Heart right ventricle (tissue), 16 donors: ENCODE measurements around the gene SERPINB7. TPM values are rescaled to one million over a fixed set of nuclear protein-coding genes. Genes with fewer than 3 reads are reported as not detected.

Source experiments
- ATAC-seq, 8 donors: fragments of 200-7000 bp; cut with Tn5 transposase; one replicate each; pipeline ENCODE4 v1.9.1; 2020; ENCODE audit warnings: mild to moderate bottlenecking in 8 of 8, moderate library complexity in 8 of 8, moderate number of reproducible peaks in 1 of 8
- DNase-seq, 2 donors: peaks; one replicate each; pipeline ENCODE4 v3.0.0-alpha.2; 2020
- H3K27ac ChIP-seq, 10 donors: fragments of 200-600 bp; sonication (generic) in 2 of 10; one replicate each; pipeline versions ENCODE4 v1.5.0 to v1.8.0; 2020 to 2022; ENCODE audit warnings: mild to moderate bottlenecking in 3 of 10
- H3K27me3 ChIP-seq, 7 donors: fragments of 200-600 bp; one replicate each; pipeline ENCODE4 v1.8.0; 2021 to 2022; ENCODE audit warnings: mild to moderate bottlenecking in 2 of 7
- H3K36me3 ChIP-seq, 9 donors: fragments of 200-600 bp; sonication (generic) in 1 of 9; one replicate each; pipeline versions ENCODE4 v1.5.0 to v1.8.0; 2020 to 2022; ENCODE audit warnings: mild to moderate bottlenecking in 2 of 9
- H3K4me1 ChIP-seq, 9 donors: fragments of 200-600 bp; sonication (generic) in 1 of 9; one replicate each; pipeline versions ENCODE4 v1.5.0 to v1.8.0; 2020 to 2022; ENCODE audit warnings: mild to moderate bottlenecking in 4 of 9
- H3K4me3 ChIP-seq, 10 donors: fragments of 200-600 bp; sonication (generic) in 2 of 10; one replicate each; pipeline versions ENCODE4 v1.5.0 to v1.8.0; 2020 to 2022; ENCODE audit warnings: mild to moderate bottlenecking in 7 of 10, moderate library complexity in 2 of 10
- H3K9me3 ChIP-seq, 11 donors: fragments of 200-600 bp in 10 of 11; sonication (generic) in 2 of 11; one replicate each; pipeline versions ENCODE4 v1.5.0 to v1.8.0; 2013 to 2022; ENCODE audit warnings: mild to moderate bottlenecking in 2 of 11, control low read depth in 1 of 11, moderate library complexity in 1 of 11
- WGBS, 2 donors: extraction: QIAGEN DNeasy Blood & Tissue Kit; methylation state at CpG; one replicate each; pipeline ENCODE4 v1.1.7; 2013; ENCODE audit warnings: inconsistent platforms in 1 of 2; 5-methylcytosine and 5-hydroxymethylcytosine counted together
- intact Hi-C, 10 donors: fragments of 100-400 bp; cut with DNase I; formaldehyde crosslinking; loops; one replicate each; pipeline versions ENCODE4 v1.11.1 to v1.14.2; 2022
- polyA plus RNA-seq, 2 donors: library from polyadenylated mRNA; stranded (reverse); fragments of 200-250 nt; gene quantifications; one replicate each; pipeline ENCODE4 v1.2.3, GENCODE V29; 2013
- total RNA-seq, 10 donors: library from RNA; stranded (reverse); fragmentation: NEBNext Ultra II Directional in 3 of 10; extraction: Animal tissue kit (Norgen Biotek cat#: 25700) in 3 of 10; gene quantifications; one replicate each; pipeline versions ENCODE4 v1.2.1 to v1.2.4, GENCODE V29; 2021 to 2023
- TF ChIP-seq, protein P1 (sequence below), 9 donors: fragments of 200-600 bp; sonication (generic) in 2 of 9; IDR thresholded peaks; one replicate each; pipeline versions ENCODE4 v1.5.0 to v1.8.0; 2021 to 2022; ENCODE audit warnings: antibody characterized with exemption in 9 of 9, mild to moderate bottlenecking in 5 of 9, moderate library complexity in 1 of 9
- donor health status: Arrhythmogenic right ventricular cardiomyopathy.
- donor health status: ischemic (EF 13 %, LVEDD 7.1; RV severe dilation, severe dysfunction).
- donor health status: healthy with polysubstance abuse.
- donor health status: DM: no; HTN: yes; CAD: no.
- donor health status: DM: no; HTN: no; CAD: no.
- donor health status: ischemic (EF 25% LVEDD 6.9; RV normal size, moderate dysfunction).
- donor health status: ischemic (EF 25% LVEDD 5.7; RV mildly dilated, moderate dysfunction).
- donor health status: healthy.
- donor health status: DM: yes; HTN: yes; CAD: no.
- donor health status: Ischemic cardiomyopathy.
- donor health status: ischemic (EF 35%, LVEDD 5.7; RV mildly dilated, moderate dysfunction).
- donor health status: nonischemic (EF 11% LVEDD 7.7; RV severe dilation, severe dysfunction).
- donor health status: DM: yes; HTN: yes; CAD: no.
- donor health status: PGD.
- donor health status: ischemic (EF 29% LVEDD 5.4; RV normal size, mild dysfunction).
- donor health status: nonischemic (EF 23%, LVEDD 6.1; RV moderate dilation, normal function).

SERPINB7 gene
- total and polyA plus RNA-seq, 12 donors: not detected

GRCh38 chr18:63832470-63832869 lies 57.3 kb downstream of the SERPINB7 start:
- WGBS, 2 donors: 78 to 86% methylated on average over 1 of the region's 1 CpG
- DNase-seq: no peak
- ATAC-seq: no peak
- intact Hi-C loops: no loop called here
- TF ChIP-seq, protein P1, sequence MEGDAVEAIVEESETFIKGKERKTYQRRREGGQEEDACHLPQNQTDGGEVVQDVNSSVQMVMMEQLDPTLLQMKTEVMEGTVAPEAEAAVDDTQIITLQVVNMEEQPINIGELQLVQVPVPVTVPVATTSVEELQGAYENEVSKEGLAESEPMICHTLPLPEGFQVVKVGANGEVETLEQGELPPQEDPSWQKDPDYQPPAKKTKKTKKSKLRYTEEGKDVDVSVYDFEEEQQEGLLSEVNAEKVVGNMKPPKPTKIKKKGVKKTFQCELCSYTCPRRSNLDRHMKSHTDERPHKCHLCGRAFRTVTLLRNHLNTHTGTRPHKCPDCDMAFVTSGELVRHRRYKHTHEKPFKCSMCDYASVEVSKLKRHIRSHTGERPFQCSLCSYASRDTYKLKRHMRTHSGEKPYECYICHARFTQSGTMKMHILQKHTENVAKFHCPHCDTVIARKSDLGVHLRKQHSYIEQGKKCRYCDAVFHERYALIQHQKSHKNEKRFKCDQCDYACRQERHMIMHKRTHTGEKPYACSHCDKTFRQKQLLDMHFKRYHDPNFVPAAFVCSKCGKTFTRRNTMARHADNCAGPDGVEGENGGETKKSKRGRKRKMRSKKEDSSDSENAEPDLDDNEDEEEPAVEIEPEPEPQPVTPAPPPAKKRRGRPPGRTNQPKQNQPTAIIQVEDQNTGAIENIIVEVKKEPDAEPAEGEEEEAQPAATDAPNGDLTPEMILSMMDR (IDR thresholded peaks at IDR 0.05): no peak
- no peaks in the 10 kb centered on the region for H3K36me3 ChIP-seq
- no peak overlapping the region for H3K27ac ChIP-seq
- peaks cover 0 to 6% (median 0%) of the 10 kb centered on the region in 7 donors for H3K27me3 ChIP-seq
- H3K9me3 ChIP-seq: no peaks in the 10 kb centered on the region
- no peak overlapping the region for H3K4me3 ChIP-seq
- peaks cover 0 to 22% (median 0%) of the 10 kb centered on the region in 9 donors for H3K4me1 ChIP-seq

- WGBS, 2 donors: 71 to 73% methylated on average over 4 of the region's 4 CpGs
- H3K4me1 ChIP-seq: peaks cover 0 to 22% (median 0%) of the 10 kb centered on the region in 9 donors
- H3K27ac ChIP-seq: no peak overlapping the region
- ATAC-seq (no peak), DNase-seq (no peak)
- TF ChIP-seq, protein P1 (IDR thresholded peaks at IDR 0.05): no peak
- peaks cover 0 to 6% (median 0%) of the 10 kb centered on the region in 7 donors for H3K27me3 ChIP-seq
- H3K36me3 ChIP-seq: no peaks in the 10 kb centered on the region
- no peaks in the 10 kb centered on the region for H3K9me3 ChIP-seq
- intact Hi-C loops: no loop called here
- no peak overlapping the region for H3K4me3 ChIP-seq
Observed at GRCh38 chr18:63834471-63835113, 59.4 kb downstream of the SERPINB7 start.

DNA sequence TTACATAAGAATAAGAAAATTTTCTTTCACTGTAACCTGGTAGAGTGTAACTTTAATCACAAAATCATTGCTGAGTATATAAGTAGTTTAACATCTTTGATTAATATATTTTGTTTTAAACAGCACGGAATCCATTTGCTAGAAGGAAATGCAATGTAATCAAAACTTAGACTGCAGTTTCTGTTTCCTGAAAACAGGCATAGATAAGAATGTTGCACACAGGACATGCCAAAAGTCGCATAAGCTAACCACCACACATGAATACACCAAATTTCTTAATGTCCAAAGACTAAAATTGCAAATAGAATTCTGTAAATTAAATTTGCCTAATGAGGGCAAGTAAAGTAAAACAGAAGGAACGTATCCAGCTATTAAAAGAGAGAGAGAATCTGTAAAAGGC lies 61.2 kb downstream of the SERPINB7 start:
- WGBS, 2 donors: 41 to 56% methylated on average over 3 of the region's 3 CpGs
- DNase-seq: no peak
- Histone ChIP-seq H3K36me3 (no peaks in the 10 kb centered on the region), H3K9me3 (no peaks in the 10 kb centered on the region), H3K27ac (no peak overlapping the region), H3K4me3 (no peak overlapping the region), H3K4me1 (peaks cover 0 to 10% (median 0%) of the 10 kb centered on the region in 9 donors), H3K27me3 (peaks cover 0 to 9% (median 3%) of the 10 kb centered on the region in 7 donors)
- intact Hi-C loops: no loop called here
- ATAC-seq: no peak
- TF ChIP-seq, protein P1 (IDR thresholded peaks at IDR 0.05): no peak

DNA sequence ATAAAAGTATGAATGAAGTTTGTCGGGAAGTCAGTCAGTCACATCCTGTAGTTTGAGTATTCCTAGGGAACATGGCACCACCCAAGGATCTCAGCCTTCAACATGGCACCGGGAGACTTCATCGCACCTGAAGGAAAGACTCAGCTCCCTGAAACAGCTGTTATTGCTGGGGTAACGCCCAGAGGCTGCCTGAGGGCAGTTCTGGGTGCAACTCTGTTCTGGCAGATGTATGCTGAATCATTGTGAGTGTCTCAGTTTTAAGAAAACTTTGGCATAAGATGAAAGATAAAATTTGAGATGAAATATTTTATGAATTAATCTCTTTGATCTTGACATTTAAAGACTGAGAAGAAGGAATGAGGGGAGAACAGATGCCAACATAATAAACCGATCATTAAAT lies 62.4 kb downstream of the SERPINB7 start:
- no peaks in the 10 kb centered on the region for H3K9me3 ChIP-seq
- DNase-seq (no peak), ATAC-seq (no peak)
- no peak overlapping the region for H3K27ac ChIP-seq
- no peaks in the 10 kb centered on the region for H3K36me3 ChIP-seq
- intact Hi-C loops: no loop called here
- WGBS, 2 donors: 76 to 79% methylated on average over 5 of the region's 5 CpGs
- H3K27me3 ChIP-seq: peaks cover 0 to 17% (median 6%) of the 10 kb centered on the region in 7 donors
- TF ChIP-seq, protein P1 (IDR thresholded peaks at IDR 0.05): no peak
- no peak overlapping the region for H3K4me3 ChIP-seq
- H3K4me1 ChIP-seq: peaks cover 0 to 8% (median 0%) of the 10 kb centered on the region in 9 donors
